GM13977 (cell line): Measurements from ENCODE around the gene AURKB.

ENCODE experiments used
- DNase-seq: peaks from one replicate; pipeline ENCODE4 v3.0.0; 2012; ENCODE audit warnings: low spot score
- CTCF ChIP-seq: IDR thresholded peaks from 2 replicates; pipeline ENCODE4 v1.5.1; 2012; ENCODE audit warnings: mild to moderate bottlenecking, control low read depth; ENCODE audit not compliant: insufficient read depth; ENCODE audit errors: extremely low read depth, missing control alignments
- in situ Hi-C: fragments of 300-500 bp; cut with MboI; formaldehyde crosslinking; loops from one replicate; pipeline ENCODE4 v1.12.0; 2022; ENCODE audit warnings: low sequenced_read_pairs, low pct_unique_long_range_greater_than_20kb, mixed read lengths, inconsistent platforms; ENCODE audit not compliant: unreplicated experiment

Gene AURKB

GRCh38 chr17:8155996-8156245 is 54.5 kb downstream of the AURKB start:
- in situ Hi-C loops = no loop called here
- TF ChIP-seq CTCF = no peak
- DNase-seq = no peak

DNA sequence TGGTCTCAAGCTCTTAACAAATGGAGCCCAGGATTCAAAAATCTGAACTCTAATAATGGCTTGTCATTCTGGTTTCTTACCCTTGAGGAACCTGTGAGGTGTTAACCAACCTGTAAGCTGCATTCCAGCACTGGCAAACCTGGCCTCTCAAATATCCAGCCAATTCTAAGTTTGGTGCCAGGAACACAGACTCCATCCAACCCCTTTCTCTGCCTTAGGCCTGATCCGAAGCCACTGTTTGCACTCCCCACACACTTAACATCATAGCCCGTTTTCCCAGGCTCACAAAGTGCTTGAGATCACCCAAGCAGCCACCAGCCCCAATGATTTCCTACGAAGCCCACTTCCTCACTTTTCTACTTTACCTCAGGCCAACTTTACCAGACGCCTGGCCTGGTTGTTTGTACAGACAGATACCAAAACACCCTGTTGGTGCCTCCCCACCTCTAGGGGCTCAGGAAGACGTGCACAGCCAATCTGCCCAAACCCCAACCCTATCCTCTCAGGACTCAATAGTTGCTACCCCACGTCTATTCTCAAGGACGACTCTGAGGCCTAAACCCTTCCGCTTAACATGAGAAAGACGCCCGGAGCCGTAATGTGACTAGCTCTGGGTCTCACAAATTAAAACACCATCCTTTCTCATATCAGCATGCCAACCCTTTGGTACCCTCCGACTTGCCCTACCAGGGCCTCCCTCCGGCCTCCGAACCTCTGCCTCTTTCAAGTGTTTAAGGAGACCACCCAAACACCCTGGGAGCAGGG is 55.0 kb downstream of the AURKB start:
- no peak for TF ChIP-seq CTCF
- in situ Hi-C loops = no loop called here
- DNase-seq = no peak
